Hematopoietic multipotent progenitor cell treated with erythropoietin and hydrocortisone succinate and interleukin-3 and kit ligand, for 15 days (in vitro differentiated cells): ENCODE measurements around the gene C6orf132.
"Not testable (repeated sequence)": the region's sequence is repeated elsewhere in the genome, so short reads cannot be mapped to it uniquely, and the experiment has no call there.

Experiments
- DNase-seq: peaks from one replicate; pipeline ENCODE4 v3.0.0-alpha.2; 2015; ENCODE audit warnings: low spot score

C6orf132 gene

GRCh38 chr6:42159431-42160024 is 17.1 kb upstream of the C6orf132 start:
- DNase-seq: no peak

GRCh38 chr6:42158631-42159030 is 16.2 kb upstream of the C6orf132 start:
- no peak for DNase-seq

- no peak for DNase-seq
These were observed 15.6 kb upstream of the C6orf132 start for GRCh38 chr6:42158011-42158410.

GRCh38 chr6:42156638-42157037 is 14.2 kb upstream of the C6orf132 start:
- DNase-seq: no peak

- no peak for DNase-seq
These were observed 12.9 kb upstream of the C6orf132 start for GRCh38 chr6:42155293-42155692.

GRCh38 chr6:42154461-42155209 is 12.2 kb upstream of the C6orf132 start:
- no peak for DNase-seq

GRCh38 chr6:42153921-42154320 is 11.5 kb upstream of the C6orf132 start:
- no peak for DNase-seq

- not testable (repeated sequence) for DNase-seq
These were observed 10.3 kb upstream of the C6orf132 start for GRCh38 chr6:42152528-42153213.

- no peak for DNase-seq
These were observed 9.6 kb upstream of the C6orf132 start for GRCh38 chr6:42152024-42152423.

GRCh38 chr6:42150254-42150653 is 7.8 kb upstream of the C6orf132 start:
- no peak for DNase-seq

GRCh38 chr6:42148058-42148457 is 5.6 kb upstream of the C6orf132 start:
- DNase-seq: no peak

- DNase-seq: no peak
These were observed 4.7 kb upstream of the C6orf132 start for GRCh38 chr6:42147138-42147562.

- DNase-seq: no peak
These were observed 760 bp downstream of the C6orf132 start for GRCh38 chr6:42141603-42142117.

GRCh38 chr6:42140756-42141602 is 1.4 kb downstream of the C6orf132 start:
- DNase-seq: no peak

- DNase-seq: no peak
These were observed 2.4 kb downstream of the C6orf132 start for GRCh38 chr6:42140032-42140431.

- DNase-seq: no peak
These were observed 3.5 kb downstream of the C6orf132 start for GRCh38 chr6:42138630-42139619.

GRCh38 chr6:42138190-42138589 is 4.2 kb downstream of the C6orf132 start:
- no peak for DNase-seq

- DNase-seq: no peak
These were observed 5.1 kb downstream of the C6orf132 start for GRCh38 chr6:42137194-42137753.

- no peak for DNase-seq
These were observed 5.8 kb downstream of the C6orf132 start for GRCh38 chr6:42136508-42137193.

- no peak for DNase-seq
These were observed 6.7 kb downstream of the C6orf132 start for GRCh38 chr6:42135722-42136121.
